NOMO-1 (cell line): ENCODE data around the gene CAP1.
"Not testable (repeated sequence)": the region's sequence is repeated elsewhere in the genome, so short reads cannot be mapped to it uniquely, and the experiment has no call there.

Experiments used
- DNase-seq, 2 experiments: peaks; one replicate each; lab custom pipeline; 2025; ENCODE audit not compliant: unreplicated experiment in 2 of 2; lab: John Stamatoyannopoulos, UW

CAP1 gene

GRCh38 chr1:40030528-40031135 is 9.9 kb upstream of the CAP1 start:
- no peak for DNase-seq

- DNase-seq: peak; percentile 28 to 55
Observed at GRCh38 chr1:40032240-40032891, 8.2 kb upstream of the CAP1 start.

GRCh38 chr1:40034869-40035268 is 5.7 kb upstream of the CAP1 start:
- peak in 1 of 2 experiments; percentile 15 for DNase-seq

- peak; percentile 28 to 34 for DNase-seq
Observed at GRCh38 chr1:40036574-40036973, 4.0 kb upstream of the CAP1 start.

GRCh38 chr1:40037254-40037653 is 3.3 kb upstream of the CAP1 start:
- DNase-seq: not testable (repeated sequence)

GRCh38 chr1:40038697-40039096 is 1.8 kb upstream of the CAP1 start:
- peak; percentile 46 to 55 for DNase-seq

GRCh38 chr1:40039245-40039756 is 1.2 kb upstream of the CAP1 start:
- DNase-seq: peak; percentile 74 to 86

- DNase-seq: peak; percentile 90 to 94
Observed at GRCh38 chr1:40039757-40040510, 595 bp upstream of the CAP1 start.

- DNase-seq: no peak
Observed at GRCh38 chr1:40041466-40041838, 923 bp downstream of the CAP1 start.

- no peak for DNase-seq
Observed at GRCh38 chr1:40042341-40042740, 1.8 kb downstream of the CAP1 start.

- peak in 1 of 2 experiments; percentile 40 for DNase-seq
Observed at GRCh38 chr1:40044110-40044509, 3.6 kb downstream of the CAP1 start.

GRCh38 chr1:40045182-40045581 is 4.7 kb downstream of the CAP1 start:
- DNase-seq: no peak

- DNase-seq: no peak
Observed at GRCh38 chr1:40045766-40046165, 5.2 kb downstream of the CAP1 start.

GRCh38 chr1:40047276-40047675 is 6.7 kb downstream of the CAP1 start:
- no peak for DNase-seq

GRCh38 chr1:40047769-40048168 is 7.2 kb downstream of the CAP1 start:
- no peak for DNase-seq

GRCh38 chr1:40049725-40050124 is 9.2 kb downstream of the CAP1 start:
- no peak for DNase-seq

GRCh38 chr1:40050863-40051262 is 10.3 kb downstream of the CAP1 start:
- DNase-seq: peak; percentile 69 to 86

- no peak for DNase-seq
Observed at GRCh38 chr1:40053138-40053887, 12.8 kb downstream of the CAP1 start.

- no peak for DNase-seq
Observed at GRCh38 chr1:40056519-40057309, 16.2 kb downstream of the CAP1 start.

- no peak for DNase-seq
Observed at GRCh38 chr1:40057310-40058030, 16.9 kb downstream of the CAP1 start.
